GM18499 (cell line): ENCODE measurements around the gene PHACTR1.
"Not testable (repeated sequence)": the region's sequence is repeated elsewhere in the genome, so short reads cannot be mapped to it uniquely, and the experiment has no call there.

Experiments used
- ATAC-seq: cut with Tn5 transposase; IDR thresholded peaks from one replicate; pipeline ENCODE4 v1.9.1; 2021; ENCODE audit warnings: moderate number of reproducible peaks; ENCODE audit not compliant: insufficient read depth, unreplicated experiment

The PHACTR1 gene

GRCh38 chr6:13311155-13311554 is 594.6 kb downstream of the PHACTR1 start:
- no peak for ATAC-seq

GRCh38 chr6:13314806-13315205 is 598.2 kb downstream of the PHACTR1 start:
- no peak for ATAC-seq

DNA sequence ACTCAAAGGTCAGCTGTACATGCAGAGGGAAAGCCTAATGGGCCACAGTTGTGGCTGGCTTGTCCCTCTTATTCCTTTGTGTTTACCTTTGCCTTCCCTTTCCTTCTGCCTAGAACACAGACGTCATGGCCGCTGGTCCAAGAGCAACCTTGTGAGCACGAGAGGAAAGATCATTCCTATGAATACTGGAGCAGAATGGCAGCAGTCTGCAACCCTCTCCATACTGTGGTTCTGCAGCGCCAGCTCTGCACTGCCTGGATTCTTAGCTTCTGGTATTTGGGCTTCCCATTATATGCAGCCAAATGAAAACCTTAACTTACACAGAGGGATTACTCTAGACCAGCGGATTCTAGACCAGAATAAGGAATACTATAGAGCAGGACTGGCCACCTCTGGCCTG is 599.3 kb downstream of the PHACTR1 start:
- no peak for ATAC-seq

- no peak for ATAC-seq
Measured at GRCh38 chr6:13318821-13319220, 602.3 kb downstream of the PHACTR1 start.

- ATAC-seq, result no peak
Measured at GRCh38 chr6:13319891-13320564, 603.5 kb downstream of the PHACTR1 start.

GRCh38 chr6:13326031-13326586 is 609.5 kb downstream of the PHACTR1 start:
- not testable (repeated sequence) for ATAC-seq

DNA sequence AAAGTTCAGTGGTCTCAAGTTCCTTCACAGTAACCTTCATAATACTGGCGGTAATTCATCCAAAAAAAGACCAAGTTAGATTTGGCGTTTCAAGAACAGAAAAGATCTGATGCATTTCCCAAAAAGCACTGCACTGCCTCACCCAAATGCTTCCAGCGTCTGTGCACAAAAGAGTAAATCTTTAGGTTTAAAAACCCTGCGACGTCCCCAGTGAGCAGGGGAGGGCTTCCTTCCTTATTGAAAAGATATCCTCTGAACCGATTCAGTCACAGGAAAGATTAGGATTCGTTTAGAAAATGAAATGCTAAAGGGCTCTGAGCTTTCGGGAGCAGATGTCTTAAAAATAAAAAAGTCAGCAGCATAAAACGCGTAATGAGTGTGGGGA is 611.1 kb downstream of the PHACTR1 start:
- no peak for ATAC-seq

- ATAC-seq, result peak; percentile 62
Measured at GRCh38 chr6:13328076-13328874, 611.7 kb downstream of the PHACTR1 start, which contains the start of gene TBC1D7. TSS of gene TBC1D7 (minus strand) at chr6:13328537. CDS start at chr6:13326898, 1,639 bp downstream.

DNA sequence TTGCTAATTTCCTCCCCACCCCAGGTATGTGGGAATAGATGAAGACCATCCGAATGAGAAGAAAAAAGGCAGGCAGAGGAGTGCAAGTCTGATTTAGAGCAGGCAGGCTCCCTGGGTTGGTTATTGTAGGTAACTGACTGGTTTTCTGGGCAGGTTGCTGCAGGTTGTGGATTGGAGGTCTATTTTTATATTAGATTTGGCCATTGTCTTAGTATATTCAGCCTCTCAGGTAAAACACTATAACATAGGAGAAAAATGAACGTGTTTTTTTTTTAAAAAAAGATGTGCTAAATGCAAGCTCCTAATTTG is 612.3 kb downstream of the PHACTR1 start:
- no peak for ATAC-seq

- no peak for ATAC-seq
Measured at GRCh38 chr6:13331516-13332348, 615.2 kb downstream of the PHACTR1 start.

DNA sequence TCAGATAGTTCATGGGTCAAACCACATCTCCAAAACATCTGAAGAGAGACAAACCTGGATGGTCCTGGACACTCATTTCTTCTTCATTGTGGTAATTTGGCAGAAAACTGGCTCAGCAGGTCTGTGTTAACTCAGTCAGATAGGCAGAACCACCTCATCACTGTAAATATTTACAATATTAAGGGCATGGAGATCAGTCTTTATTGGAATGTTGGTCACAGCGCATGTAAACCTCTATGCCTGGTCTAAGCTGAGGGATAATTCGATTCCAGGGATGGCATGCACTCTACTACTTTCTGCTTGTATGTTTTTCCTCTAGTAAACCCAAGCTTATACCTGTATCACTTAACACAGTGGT is 615.8 kb downstream of the PHACTR1 start:
- ATAC-seq, result no peak

DNA sequence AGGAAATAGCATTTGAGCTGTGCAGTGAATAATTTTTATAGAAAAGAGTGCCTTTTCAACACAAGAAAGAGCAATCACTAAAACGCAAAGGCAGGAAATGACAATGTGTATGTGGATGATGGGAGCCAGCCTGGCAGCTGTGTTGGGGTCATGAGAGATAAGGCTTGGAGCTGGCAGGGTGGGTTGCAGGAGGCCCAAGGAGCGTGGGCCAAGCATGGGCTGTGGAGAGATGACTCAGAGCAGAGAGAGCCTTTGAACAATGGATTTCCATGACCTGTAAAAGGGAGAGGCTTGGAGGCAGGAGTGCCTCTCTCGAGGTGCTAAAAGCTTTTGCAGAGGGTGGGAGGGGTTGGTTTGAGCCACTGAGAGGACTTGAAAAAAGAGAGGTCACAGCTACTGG is 618.4 kb downstream of the PHACTR1 start:
- no peak for ATAC-seq

GRCh38 chr6:13336553-13336952 is 620.0 kb downstream of the PHACTR1 start:
- no peak for ATAC-seq

- no peak for ATAC-seq
Measured at GRCh38 chr6:13338038-13338437, 621.5 kb downstream of the PHACTR1 start.
